Ovary (tissue), 3 donors: ENCODE measurements around the gene TRPM4.
A peak's percentile ranks its signal among the peaks of the same experiment; 100 is the strongest.

Experiments used
- CTCF ChIP-seq, 3 donors: fragments of 450-650 bp in 2 of 3; fragments of 200-600 bp in 1 of 3; IDR thresholded peaks; one replicate each; pipeline versions ENCODE4 v1.5.1 to v1.8.0; 2016 to 2022; ENCODE audit warnings: antibody characterized with exemption in 3 of 3, mild to moderate bottlenecking in 1 of 3
- POLR2A ChIP-seq: fragments of 450-650 bp; IDR thresholded peaks from one replicate; pipeline ENCODE4 v1.6.1; 2017; ENCODE audit warnings: antibody characterized with exemption, mild to moderate bottlenecking, moderate library complexity
- donor health status: DM: no; HTN: no; CAD: no.

DNA sequence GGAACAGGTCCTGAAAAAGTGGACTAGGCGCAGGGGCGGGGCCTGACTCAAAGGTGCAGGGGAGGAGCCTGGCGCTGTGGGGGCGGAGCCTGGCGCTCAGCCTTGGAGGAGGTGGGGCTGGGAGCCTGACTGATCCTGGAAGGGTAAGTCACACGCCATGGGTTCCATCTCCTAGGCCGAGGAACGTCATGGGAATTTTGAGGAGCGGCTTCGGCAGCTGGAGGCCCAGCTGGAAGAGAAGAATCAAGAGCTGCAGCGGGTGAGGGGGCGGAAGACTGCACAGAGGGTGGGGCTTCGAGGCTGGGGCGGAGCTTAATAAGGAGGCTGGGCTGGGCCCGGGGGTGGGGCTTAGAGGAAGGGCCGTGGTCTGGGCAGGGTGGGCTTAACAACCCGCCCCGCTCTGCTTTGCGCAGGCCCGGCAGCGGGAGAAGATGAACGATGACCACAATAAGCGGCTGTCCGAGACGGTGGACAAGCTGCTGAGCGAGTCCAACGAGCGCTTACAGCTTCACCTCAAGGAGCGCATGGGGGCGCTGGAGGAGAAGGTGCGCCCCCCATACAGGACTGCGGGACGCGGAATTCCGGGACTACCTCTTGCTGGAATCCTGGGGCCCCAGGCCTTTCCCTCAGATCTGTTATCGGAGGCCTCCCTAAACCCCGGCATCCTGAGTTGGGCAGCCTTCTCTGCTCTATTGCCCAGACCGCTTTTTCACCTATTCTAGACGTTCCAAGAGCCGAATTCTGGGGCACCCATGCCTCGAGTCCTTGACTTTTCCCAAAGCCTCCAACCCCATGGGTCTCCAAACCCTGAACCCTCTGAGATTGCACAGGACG is 23.8 kb upstream of the TRPM4 start:
- TF ChIP-seq CTCF (IDR thresholded peaks at IDR 0.05), result peak in 1 of 3 donors; percentile 19
- TF ChIP-seq POLR2A, result no peak
